HG03558 (cell line): ENCODE measurements around the gene TRIM32.
"Not testable (repeated sequence)": the region's sequence is repeated elsewhere in the genome, so short reads cannot be mapped to it uniquely, and the experiment has no call there.

Source experiments
- ATAC-seq: cut with Tn5 transposase; IDR thresholded peaks from one replicate; pipeline ENCODE4 v1.9.1; 2021; ENCODE audit warnings: moderate number of reproducible peaks; ENCODE audit not compliant: unreplicated experiment; ENCODE audit errors: extremely low read depth

TRIM32 gene

DNA sequence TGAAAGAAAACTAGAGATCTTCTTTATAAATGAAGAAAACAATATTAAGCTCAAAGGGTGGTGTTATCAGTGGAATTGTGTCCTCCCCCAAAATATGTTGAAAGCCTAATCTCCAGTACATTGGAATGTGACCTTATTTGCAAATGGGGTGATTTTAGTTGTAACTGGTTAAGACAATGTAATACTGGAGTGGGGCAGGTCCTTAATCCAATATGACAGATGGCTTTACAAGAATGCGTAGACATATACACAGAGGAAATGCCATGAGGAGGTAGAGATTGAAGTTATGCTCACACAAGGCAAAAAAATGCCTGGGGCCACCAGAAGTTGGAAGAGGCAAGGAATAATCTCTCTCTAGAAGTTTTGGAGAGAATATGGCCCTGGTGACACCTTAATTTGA is 13.7 kb upstream of the TRIM32 start:
- ATAC-seq: no peak

DNA sequence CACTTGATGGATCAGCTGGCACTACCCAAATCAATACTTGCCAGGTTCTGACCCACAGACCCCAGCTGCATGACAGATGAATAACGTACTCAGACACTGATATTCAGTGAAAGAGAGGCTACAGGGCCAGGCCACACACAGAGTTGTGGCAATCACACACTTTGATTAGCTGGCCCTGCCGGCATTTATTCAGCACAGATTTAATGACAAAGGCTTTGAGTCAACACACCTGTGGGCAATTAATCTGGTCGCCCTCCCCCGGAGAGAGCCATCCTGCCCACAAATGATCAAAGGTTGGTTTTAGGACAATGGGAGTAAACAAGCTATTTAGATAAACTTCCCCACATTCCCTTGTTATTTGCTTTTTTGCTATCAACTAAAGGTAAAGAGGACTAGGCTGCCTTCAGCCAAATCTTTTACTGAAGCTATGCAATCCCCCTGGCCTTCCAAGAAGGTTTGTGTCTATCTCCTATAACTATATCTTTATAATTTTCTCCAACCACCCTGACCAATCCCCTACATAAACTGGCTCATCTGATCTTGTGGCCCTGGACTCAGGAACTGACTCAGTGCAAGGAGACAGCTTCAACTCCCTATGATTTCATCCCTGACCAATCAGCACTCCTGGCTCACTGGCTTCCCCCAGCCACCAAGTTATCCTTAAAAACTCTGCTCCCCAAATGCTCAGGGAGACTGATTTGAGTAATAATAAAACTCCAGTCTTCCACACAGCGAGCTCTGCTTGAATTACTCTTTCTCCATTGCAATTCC is 12.7 kb upstream of the TRIM32 start:
- ATAC-seq: no peak

DNA sequence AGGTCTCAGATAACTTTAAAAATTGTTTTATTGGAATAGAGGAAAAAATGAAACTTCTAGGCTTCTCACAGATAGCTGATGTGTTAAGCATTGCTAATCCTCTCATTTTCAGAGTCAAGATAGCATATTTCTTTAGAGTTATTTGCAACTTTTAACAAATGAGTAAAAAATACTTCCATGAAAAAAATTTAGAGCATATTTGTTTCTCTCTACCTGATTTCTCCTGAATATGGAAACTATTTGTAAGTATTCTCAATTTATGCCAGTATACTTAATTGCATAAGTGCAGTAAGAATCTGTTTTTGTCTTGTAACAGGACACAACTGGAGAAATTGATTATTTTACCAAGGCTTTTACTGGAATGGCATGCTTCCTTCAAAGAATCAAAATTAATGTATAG is 3.6 kb upstream of the TRIM32 start:
- ATAC-seq: no peak

DNA sequence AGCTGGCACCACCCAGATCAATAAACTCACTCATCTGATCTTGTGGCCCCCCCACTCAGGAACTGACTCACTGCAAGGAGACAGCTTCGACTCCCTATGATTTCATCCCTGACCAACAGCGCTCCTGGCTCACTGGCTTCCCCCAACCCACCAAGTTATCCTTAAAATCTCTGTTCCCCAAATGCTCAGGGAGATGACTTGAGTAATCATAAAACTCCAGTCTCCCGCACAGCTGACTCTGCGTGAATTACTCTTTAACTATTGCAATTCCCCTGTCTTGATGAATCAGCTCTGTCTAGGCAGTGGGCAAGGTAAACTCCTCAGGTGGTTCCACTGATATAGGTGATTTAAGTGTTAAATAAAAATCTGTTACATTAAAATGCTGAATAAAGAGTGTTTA is 1.9 kb upstream of the TRIM32 start:
- no peak for ATAC-seq

DNA sequence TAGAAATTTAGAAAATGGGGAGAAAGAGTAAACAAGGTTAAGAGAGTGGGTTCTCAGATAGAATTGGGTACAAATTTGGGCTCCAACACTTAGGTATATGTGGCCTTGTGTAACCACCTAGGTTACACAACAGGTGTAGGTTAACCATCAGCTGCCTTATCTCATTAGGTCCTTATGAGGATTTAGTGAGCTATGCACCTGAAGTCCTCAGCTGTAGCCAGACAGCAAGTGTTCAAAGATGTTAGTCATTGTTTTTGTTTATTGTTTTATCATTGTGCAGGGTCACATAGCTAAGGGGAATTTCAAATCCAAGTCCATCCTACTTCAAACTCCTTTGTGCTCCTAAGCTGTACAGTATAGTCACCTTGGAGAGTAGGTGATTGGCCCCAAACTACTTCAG is 970 bp upstream of the TRIM32 start:
- ATAC-seq: no peak

DNA sequence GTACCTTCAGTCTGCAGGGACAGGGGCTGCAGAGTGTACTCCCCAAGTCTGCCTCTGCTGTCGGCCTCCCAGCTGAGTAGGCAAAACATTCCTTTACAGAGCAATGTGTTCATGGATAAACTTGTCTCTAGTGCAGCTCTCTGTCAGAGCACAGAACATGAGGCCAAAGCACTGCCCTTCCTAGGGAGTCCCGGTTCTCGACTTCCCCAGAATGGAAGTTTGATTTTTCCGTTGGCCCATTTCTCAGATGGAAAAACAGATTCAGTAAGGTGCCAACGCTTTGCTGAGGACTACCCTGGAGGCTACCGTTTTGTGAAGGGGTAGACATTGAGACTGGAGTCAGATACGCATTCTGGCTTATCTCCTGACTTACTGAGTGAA is 422 bp upstream of the TRIM32 start:
- ATAC-seq: peak; percentile 3

DNA sequence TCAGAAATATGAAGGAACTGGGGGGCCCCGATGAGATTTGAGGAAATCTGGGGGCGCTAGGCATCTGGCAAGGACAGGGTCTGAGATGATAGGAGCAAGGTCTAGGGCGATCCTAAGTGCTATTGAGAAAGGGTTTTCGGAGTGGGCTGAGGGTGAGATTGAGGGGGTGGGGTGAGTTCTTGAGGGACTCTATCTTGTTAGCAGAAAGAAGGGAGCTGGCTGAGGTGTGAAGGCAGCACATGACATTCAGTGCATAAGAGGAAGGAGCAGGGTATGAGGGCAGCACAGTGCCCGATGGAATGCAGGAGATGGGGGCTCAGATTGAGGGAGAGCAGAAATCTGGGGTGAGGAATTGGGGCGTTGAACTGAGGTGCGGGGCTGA is 640 bp downstream of the TRIM32 start:
- no peak for ATAC-seq

DNA sequence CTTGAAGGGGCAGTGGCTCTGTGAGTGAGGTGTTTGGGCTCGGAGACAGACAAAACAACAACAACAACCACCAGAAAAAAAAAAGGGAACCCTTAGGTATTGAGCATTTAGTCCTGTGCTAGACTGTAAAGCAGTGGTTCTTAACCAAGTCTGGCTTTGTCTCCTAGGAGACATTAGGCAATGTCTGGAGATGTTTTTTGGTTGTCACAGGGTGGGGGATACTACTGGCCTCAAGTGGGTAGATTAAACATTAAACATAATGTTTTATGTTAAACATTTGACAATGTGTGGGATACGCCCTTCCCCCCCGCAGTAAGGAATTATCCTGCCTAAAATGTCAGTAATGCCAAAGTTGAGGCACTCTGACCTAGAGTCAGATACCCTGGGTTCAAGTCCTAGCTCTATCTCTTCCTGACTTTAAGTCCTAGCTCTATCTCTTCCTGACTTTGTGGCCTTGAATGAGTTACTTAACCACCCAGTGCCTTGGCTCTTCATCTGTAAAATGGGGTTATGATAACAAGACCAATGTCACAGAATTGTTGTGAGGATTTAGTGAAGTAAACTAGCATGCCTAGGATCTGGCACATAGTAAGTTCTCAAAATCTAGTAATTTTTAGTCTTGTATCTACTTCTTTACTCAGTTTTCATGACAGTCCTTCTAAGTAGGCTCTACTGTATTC is 1.8 kb downstream of the TRIM32 start:
- no peak for ATAC-seq

DNA sequence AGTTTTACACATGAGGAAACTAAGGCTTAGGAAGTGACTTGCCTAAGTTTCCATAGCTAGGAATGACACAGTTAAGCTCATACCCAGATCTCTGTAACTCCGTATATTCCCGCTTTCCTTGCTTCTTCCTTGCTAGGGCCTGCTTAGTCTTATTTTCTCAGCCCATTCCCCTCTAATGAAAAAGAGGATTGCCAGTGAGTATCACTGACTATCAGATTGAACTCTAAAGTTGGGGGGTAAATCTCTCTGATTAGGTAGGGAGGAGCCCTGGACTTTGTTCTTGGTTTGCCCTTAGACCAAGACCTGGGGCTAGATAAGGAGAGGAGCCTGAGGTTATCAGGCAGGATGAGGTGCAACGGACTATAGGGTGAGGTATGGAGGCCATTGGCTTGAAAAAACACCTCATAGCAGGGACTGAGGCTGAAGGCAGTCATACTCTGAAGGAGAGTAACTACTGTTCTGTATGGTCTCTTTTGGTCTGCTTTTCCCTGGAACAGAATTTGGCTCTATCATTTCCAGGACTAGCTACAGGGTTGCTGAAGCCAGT is 2.5 kb downstream of the TRIM32 start:
- ATAC-seq: no peak

DNA sequence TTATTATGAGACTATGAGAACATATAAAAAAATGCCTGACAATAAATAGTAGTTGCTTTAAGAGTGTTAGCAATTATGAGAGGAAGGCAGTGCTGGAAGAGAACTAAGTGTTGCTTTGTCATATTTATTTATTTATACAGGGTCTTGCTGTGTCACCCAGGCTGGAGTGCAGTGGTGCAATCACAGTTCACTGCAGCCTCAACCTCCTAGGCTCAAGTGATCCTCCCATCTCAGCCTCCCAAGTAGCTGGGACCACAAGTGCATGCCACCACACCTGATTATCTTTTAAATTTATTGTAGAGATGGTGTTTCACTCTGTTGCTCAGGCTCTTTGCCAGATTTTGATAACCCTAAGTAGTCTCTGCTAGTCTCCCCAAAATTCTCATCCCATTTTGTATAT is 3.7 kb downstream of the TRIM32 start:
- not testable (repeated sequence) for ATAC-seq

DNA sequence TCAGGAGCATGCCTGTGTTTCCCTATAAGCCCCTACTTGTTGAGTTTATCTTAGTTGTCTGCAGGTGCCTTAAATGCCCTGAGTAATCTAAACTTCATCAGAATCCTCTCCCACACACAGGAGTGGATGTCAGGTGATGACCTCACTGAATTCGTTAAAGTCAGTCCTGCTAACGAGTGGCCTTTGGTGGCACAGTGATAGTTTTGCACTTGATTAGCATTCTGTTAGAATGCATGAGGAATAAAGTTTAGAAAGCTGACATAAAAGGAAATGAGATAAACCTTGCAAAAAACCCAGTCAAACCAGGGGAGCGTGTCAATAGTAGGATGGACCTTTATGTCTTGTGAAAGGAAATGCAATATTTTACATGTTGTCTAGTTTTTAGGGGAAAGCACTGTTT is 4.5 kb downstream of the TRIM32 start:
- no peak for ATAC-seq

DNA sequence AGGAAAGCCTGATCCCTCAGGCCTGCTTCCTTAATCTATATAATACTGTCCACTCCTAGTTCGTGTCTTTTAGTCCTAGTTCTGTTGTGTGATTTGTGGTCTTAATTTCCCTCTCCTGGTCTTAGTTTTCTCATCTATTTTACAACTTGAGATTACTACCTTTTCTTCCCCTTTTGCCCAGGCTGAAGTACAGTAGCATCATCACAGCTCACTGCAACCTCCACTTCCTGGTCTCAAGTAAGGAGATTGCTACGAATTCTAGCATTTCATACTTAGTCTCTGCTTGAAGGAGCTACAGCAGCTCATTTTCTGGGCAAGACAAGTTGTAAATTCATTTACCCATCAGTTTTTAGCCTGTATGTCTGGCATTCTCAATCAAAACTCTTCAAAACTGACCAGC is 5.5 kb downstream of the TRIM32 start:
- ATAC-seq: no peak

DNA sequence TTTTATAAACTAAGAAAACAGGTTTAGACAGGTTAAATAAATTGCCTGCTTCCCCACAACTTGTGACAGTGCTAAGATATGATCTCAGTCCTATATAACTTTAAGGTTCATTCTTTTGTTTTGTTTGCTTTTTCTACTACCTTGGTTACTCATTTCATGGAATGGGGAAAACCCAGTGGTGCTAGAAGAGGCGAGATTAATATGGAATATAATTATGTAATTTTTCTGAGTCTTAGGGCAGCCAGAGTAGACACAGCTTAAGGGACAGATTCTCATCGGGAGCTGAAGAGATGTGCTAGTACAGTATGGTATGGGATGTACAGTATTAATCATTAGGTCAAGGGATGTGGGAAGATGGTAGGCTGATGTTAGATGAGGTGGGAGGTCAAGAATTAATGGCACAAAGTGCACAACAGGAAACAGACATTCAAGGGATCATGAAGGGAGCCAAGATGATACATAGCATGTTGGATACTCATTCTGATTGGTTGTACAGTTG is 6.2 kb downstream of the TRIM32 start:
- ATAC-seq: no peak

DNA sequence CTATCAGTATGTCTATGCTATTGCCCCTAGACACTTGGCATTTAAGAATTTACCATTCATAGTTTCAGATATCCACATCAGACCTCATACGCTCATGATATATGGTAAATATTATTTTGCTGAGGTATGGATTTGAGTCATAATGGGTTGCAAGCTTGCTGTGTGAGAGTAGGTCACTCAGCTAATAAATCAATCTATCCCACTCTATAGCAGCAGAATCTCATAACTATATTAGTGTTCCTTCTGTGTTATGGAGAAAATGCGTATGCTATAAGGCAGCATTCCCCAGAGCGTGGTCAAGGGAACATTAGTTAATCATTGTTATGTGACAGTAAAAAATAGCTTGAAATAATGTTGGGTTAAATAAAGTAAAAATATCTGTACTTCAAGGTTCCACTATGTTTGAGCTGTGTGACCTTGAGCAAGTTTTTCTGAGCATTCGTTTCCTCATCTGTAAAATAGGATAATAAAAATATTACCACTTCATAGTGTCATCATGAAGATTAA is 7.7 kb downstream of the TRIM32 start:
- ATAC-seq: no peak

DNA sequence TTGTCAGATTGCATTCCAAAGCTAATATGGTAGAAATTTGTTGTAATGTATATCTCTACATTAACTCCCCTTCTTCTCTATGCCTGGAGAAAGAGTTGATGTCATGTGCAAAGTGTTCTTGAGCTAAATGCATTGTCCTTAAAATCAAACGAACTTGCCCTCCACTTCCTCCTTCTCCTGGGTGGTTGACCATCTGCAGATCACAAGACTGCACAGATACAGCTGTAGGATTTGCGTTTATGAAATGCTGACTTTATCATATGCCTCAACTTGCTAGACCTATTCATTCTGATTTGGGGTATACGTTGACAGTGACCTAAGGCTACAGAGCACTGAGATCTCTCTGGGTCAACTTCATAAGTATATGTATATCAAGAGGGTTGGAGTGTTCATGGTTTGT is 8.3 kb downstream of the TRIM32 start:
- ATAC-seq: no peak

DNA sequence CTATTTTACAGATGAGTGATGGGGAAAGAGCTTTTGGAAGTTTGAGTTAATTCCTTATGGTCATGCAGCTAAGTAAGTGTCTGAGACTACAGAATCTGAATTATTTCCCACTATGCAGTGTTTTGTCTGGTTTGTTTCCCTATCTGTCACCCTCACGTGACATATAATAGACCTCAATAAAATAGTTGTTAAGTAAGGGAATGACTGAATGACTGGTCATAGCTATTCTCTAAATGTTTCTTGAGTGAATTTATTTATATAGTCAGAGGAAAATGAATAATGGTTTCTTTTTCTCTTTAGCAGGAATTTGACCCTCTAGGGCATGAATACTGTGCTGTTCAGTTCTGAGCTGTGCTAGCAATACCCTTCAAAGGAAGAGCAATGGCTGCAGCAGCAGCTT is 10.3 kb downstream of the TRIM32 start:
- ATAC-seq: no peak

DNA sequence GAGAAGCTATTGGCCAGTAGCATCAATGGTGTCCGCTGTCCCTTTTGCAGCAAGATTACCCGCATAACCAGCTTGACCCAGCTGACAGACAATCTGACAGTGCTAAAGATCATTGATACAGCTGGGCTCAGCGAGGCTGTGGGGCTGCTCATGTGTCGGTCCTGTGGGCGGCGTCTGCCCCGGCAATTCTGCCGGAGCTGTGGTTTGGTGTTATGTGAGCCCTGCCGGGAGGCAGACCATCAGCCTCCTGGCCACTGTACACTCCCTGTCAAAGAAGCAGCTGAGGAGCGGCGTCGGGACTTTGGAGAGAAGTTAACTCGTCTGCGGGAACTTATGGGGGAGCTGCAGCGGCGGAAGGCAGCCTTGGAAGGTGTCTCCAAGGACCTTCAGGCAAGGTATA is 10.8 kb downstream of the TRIM32 start:
- no peak for ATAC-seq

DNA sequence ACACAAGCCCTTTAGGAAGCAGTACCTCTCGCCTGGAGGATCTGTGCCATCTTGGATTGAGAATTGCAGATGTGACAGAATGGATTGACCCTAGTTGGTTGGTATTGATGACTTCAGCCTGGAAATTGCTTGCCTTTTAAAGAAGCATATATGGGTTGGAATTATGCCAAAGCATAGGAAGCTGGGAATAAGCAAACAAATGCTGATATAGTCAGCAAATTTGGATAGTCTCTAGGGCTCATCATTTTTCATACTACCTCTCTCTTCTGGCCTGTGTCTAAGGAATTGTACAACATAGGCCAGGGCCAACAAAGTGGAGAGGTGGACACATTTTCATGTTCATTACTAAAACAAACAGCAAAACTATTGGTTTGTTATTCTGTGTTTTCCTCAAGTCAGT is 13.2 kb downstream of the TRIM32 start:
- no peak for ATAC-seq

DNA sequence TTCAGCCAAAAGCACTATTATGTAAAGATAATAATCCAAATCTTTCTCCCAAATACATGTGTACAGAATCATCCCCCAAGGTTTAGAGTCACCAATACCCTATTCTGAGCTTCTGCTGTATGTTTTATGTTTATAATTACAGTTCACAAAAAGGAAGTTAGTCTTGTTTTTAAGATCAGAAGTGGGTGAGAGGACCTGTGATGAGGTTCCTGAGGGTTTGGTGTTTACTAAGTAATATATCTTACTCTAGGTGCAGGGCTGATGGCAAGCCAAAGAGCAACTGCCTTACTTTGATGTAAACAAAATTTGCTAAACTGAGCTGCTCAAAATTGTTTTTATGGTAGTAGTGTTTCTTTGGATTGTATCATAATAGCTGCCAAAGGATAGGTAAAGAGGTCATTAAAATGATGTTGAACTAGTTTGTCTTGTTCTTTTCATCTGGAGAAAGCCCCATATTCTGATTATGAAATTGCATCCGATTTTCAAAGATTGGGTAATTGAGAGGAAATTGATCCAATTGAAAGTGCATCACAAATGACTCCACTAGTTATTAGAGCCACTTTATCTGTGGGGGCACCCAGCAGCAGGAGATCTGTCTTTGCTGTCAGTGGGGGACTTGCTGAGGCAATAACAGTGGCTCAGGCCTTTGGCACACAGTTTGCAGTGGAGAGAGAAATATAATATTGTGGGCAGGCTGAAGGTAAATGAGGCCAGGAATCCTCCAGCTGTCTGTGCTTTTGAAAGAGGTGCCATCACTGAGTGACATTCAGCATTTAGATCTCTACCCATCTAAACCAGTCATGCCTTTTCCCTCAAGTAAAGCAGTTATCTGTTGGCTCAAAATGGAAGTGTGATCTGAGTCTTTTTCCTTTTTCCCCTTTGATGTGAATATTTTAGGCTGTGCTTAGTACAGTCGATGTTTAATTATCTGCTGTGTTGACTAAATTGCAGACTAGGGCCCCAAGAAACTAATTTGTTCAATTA is 14.1 kb downstream of the TRIM32 start:
- no peak for ATAC-seq

DNA sequence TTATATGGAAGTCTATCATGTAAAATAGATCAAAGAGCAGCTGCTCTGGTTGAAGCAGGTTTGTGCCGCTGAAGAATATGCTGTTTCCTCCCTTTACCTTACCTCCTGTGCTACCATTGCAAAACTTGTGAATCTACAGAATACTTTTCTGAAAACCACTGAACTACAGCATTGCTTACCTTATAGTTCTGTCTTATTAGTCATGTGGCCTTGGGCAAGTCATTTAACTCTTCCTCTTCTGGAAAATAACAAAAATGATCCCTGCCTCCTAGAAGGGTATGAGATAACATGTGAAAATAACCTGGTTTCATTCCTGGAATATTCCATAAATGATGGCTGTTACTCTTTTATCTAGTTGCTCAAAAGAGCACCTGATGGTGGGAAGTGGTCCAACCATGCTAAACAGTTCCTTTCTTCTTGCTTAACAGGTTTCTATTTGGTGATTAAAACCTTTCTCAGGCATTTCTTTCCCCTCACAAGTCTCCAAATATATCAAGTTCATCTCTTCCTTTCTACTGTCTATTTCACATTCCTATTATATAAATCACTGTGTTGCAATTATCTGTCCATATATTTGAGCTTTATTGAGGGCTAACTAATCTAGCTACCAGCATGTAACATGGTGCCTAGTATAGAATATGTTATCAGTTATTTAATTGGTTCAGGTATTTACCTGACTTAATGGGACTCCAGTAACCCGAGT is 15.0 kb downstream of the TRIM32 start:
- no peak for ATAC-seq
